Activated B cell treated with CpG ODN at 0.5 μM for 24 hours (primary cell): ENCODE data around the gene HNRNPL. TPM values are rescaled to one million over a fixed set of nuclear protein-coding genes. Genes with fewer than 3 reads are reported as not detected.
"Not testable (repeated sequence)": the region's sequence is repeated elsewhere in the genome, so short reads cannot be mapped to it uniquely, and the experiment has no call there.

Experiments
- ATAC-seq: fragments of 200-7000 bp; cut with Tn5 transposase; one replicate; pipeline ENCODE4 v1.10.0; 2021; ENCODE audit warnings: low read depth, mild to moderate bottlenecking, moderate library complexity
- CTCF ChIA-PET: fragments of 350-600 bp; sonication (Branson Sonifier 250); formaldehyde crosslinking; loops from one replicate; lab custom pipeline; 2021; ENCODE audit warnings: antibody characterized with exemption; lab: Charles Lee
- POLR2A ChIA-PET: fragments of 350-600 bp; sonication (Branson Sonifier 250); formaldehyde crosslinking; loops from one replicate; lab custom pipeline; 2021; ENCODE audit warnings: antibody characterized with exemption; lab: Charles Lee
- DNase-seq: peaks from one replicate; pipeline ENCODE4 v3.0.0; 2022
- H3K27ac Mint-ChIP-seq: one replicate; pipeline ENCODE4 v1.8.0; 2020; ENCODE audit warnings: mixed read lengths
- H3K27me3 Mint-ChIP-seq: one replicate; pipeline ENCODE4 v1.8.0; 2021; ENCODE audit warnings: mixed read lengths
- H3K36me3 Mint-ChIP-seq: one replicate; pipeline ENCODE4 v1.8.0; 2021; ENCODE audit warnings: low read depth, mixed read lengths
- H3K4me1 Mint-ChIP-seq: one replicate; pipeline ENCODE4 v1.8.0; 2021; ENCODE audit warnings: mixed read lengths
- H3K4me3 Mint-ChIP-seq: one replicate; pipeline ENCODE4 v1.8.0; 2020; ENCODE audit warnings: mild to moderate bottlenecking, mixed read lengths
- H3K9me3 Mint-ChIP-seq: one replicate; pipeline ENCODE4 v1.8.0; 2020; ENCODE audit warnings: mixed read lengths
- intact Hi-C: fragments of 100-400 bp; cut with micrococcal nuclease; formaldehyde crosslinking; loops from one replicate; pipeline ENCODE4 v1.15.1; 2024
- total RNA-seq: library from RNA; stranded (reverse); gene quantifications from 2 replicates; pipeline ENCODE4 v1.2.3, GENCODE V29; 2022
- TF ChIP-seq, protein P1 (sequence below): fragments of 200-600 bp; IDR thresholded peaks from one replicate; pipeline ENCODE4 v1.8.0; 2022; ENCODE audit warnings: antibody characterized with exemption, mild to moderate bottlenecking

The HNRNPL gene
- total RNA-seq, 1 donor from 2014 or later: 546 TPM

DNA sequence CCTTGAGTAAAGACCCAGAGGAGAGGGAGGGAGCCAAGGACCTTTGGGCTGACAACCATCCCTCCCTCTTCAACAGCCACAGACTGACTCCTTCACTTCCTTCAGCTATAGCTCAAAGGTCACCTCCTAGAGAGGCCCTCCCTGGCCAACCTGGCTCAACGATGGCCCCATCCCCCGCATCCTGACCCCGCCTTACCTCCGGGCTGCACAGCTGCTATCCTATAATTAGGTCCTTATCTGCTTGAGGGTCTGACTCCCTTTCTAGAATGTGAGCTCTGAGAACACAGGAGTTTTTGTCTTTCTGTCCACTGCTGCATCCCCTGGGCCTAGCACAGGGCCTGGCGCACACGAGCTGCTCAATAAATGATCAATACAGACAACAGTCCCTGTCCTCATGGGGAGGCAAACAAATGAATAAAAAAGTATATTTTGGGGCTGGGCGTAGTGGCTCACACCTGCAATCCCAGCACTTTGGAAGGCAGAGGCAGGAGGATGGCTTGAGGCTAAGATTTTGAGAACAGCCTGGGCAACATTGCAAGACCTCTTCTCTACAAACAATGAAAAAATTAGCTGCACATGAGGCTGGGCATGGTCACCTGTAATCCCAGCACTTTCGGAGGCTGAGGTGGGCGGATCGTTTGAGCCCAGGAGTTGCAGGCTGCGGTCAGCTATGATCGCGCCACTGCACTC is 30.4 kb downstream of the HNRNPL start:
- H3K27me3 Mint-ChIP-seq: no peaks in the 10 kb centered on the region
- TF ChIP-seq, protein P1, sequence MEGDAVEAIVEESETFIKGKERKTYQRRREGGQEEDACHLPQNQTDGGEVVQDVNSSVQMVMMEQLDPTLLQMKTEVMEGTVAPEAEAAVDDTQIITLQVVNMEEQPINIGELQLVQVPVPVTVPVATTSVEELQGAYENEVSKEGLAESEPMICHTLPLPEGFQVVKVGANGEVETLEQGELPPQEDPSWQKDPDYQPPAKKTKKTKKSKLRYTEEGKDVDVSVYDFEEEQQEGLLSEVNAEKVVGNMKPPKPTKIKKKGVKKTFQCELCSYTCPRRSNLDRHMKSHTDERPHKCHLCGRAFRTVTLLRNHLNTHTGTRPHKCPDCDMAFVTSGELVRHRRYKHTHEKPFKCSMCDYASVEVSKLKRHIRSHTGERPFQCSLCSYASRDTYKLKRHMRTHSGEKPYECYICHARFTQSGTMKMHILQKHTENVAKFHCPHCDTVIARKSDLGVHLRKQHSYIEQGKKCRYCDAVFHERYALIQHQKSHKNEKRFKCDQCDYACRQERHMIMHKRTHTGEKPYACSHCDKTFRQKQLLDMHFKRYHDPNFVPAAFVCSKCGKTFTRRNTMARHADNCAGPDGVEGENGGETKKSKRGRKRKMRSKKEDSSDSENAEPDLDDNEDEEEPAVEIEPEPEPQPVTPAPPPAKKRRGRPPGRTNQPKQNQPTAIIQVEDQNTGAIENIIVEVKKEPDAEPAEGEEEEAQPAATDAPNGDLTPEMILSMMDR: no peak
- H3K27ac Mint-ChIP-seq: no peak overlapping the region
- H3K36me3 Mint-ChIP-seq: peaks cover 72% of the 10 kb centered on the region
- ChIA-PET CTCF (no interaction called here), POLR2A (no interaction called here)
- no peak for DNase-seq
- no peaks in the 10 kb centered on the region for H3K9me3 Mint-ChIP-seq
- no peak for ATAC-seq
- intact Hi-C loops: no loop called here
- H3K4me3 Mint-ChIP-seq: no peak overlapping the region
- H3K4me1 Mint-ChIP-seq: peaks cover 6% of the 10 kb centered on the region

DNA sequence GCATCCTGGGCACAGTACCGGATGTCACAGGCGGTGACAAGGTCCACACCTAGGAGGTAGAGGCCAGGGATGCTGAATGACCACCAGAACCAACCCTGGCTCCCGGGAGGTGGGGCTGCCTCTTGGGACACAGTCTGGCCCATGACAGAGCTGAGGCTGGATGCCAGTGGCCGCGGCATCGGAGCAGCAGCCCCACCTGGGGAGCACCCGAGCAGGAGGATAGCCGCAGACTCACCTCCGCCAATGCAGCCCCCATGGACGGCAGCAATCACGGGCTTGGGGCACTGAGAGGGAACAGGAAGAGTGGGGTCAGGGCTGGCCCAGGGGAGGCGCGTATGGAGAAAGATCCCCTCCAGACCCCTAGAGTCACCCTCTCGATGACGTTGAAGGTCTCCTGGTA is 32.7 kb downstream of the HNRNPL start:
- Mint-ChIP-seq H3K9me3 (no peaks in the 10 kb centered on the region), H3K4me3 (no peak overlapping the region), H3K36me3 (peaks cover 55% of the 10 kb centered on the region), H3K4me1 (peaks cover 6% of the 10 kb centered on the region), H3K27ac (no peak overlapping the region), H3K27me3 (no peaks in the 10 kb centered on the region)
- intact Hi-C loops: no loop called here
- no peak for DNase-seq
- POLR2A ChIA-PET: no interaction called here
- CTCF ChIA-PET: no interaction called here
- ATAC-seq: no peak
- TF ChIP-seq, protein P1: no peak

DNA sequence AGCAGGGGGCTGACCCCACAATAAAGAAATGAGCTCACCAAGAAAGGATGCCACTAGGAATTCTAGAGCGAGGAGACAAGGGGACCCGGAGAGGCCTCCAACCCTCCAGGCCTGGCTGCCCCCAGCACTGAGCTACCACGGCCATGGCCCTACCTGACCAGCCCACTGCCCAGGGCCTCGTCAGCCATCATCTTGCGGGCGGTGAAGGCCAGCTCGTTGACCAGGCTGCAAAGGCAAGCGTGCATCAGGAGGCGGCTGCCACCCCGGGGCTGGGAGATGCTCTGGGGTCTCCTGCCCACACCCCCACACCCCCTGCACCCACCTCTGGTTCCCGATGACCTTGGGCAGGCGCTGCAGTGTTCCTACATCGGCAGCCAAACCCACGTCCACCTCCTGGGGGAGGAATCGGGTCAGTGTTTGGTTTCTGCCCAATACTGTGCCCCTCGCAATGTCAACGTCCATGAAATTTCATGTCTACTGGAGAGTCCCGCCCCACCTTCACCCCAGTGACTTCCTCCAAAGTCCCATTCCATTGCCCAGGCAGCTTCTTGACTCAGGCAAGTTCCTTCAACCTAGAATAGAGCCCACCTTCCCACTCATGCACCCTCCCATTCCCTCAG is 33.5 kb downstream of the HNRNPL start:
- no peak overlapping the region for H3K4me3 Mint-ChIP-seq
- TF ChIP-seq, protein P1: no peak
- ATAC-seq: no peak
- ChIA-PET CTCF (no interaction called here), POLR2A (no interaction called here)
- H3K9me3 Mint-ChIP-seq: no peaks in the 10 kb centered on the region
- intact Hi-C loops: no loop called here
- no peak overlapping the region for H3K27ac Mint-ChIP-seq
- no peaks in the 10 kb centered on the region for H3K27me3 Mint-ChIP-seq
- peaks cover 51% of the 10 kb centered on the region for H3K36me3 Mint-ChIP-seq
- peaks cover 6% of the 10 kb centered on the region for H3K4me1 Mint-ChIP-seq
- no peak for DNase-seq

DNA sequence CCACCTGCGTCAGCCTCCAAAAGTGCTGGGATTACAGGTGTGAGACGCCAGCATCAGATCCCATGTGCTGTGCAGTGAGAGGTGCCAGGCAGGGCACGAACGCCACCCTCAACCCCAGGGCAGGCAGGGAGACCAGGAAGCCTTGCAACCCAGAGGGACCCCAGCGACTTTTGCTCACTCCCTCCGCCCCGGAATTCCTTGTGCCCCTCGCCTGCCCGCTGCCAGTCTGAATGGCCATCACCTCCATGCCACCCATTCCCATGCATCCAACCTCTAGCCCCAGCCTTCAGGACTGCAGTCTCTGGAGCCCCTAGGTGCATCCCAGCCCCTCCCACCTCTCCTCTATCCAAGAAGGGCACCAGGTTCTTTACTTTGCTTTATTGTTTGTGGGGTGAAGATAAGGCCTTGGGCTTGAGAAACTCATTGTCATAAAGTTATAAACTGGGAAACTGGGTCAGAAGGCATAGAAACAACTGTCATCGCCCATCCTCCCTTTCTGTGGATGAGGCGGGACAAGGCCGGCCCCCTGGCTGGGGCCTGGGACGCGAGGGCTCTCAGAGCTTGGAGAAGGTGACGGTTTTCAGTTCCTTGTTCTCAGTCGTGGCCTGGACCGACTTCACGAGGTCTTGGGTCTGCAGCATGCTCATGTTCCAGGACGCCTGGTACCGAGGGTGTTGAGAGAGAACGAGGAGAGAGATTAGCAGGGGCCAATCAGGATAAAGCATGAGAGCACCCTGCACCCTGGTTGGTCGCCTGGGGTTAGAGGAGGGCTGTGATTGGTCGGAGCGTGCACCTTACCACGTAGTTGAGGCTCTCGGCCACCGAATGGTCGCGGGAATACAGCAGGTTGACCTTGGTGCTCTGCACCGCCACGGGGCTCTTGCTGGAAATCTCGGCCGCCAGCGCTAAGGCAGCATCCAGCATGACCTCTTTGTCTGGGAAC is 34.5 kb downstream of the HNRNPL start:
- Mint-ChIP-seq H3K4me1 (no peaks in the 10 kb centered on the region), H3K27me3 (no peaks in the 10 kb centered on the region), H3K36me3 (peaks cover 42% of the 10 kb centered on the region), H3K4me3 (no peak overlapping the region), H3K9me3 (no peaks in the 10 kb centered on the region), H3K27ac (no peak overlapping the region)
- POLR2A ChIA-PET: interaction anchor here (1.0 kb wide), 1 partner anchor 27 kb away, joined by 3 read pairs; no protein-coding TSS in a partner anchor
- CTCF ChIA-PET: no interaction called here
- intact Hi-C loops: no loop called here
- ATAC-seq (no peak), DNase-seq (no peak)
- TF ChIP-seq, protein P1: no peak

DNA sequence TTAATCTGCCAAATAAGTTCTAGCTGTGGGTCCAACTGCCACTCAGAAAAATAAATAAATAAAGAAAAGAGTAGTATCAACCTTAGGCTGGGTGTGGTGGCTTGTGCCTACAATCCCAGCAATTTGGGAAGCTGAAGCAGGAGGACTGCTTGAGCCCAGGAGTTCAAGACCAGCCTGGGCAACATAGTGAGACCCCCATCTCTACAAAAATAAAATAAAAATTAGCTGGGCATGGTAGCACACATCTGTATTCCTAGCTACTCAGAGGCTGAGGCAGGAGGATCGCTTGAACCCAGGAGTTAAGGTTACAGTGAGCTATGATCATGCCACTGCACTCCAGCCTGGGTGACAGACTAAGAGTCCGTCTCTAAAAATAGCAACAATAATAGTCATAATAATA is 35.9 kb downstream of the HNRNPL start:
- intact Hi-C loops: not testable (repeated sequence)

More for the DNA sequence above, 35.9 kb downstream of the HNRNPL start:
- not testable (repeated sequence) for H3K27me3 Mint-ChIP-seq, H3K27ac Mint-ChIP-seq, H3K4me3 Mint-ChIP-seq, H3K9me3 Mint-ChIP-seq, DNase-seq, H3K4me1 Mint-ChIP-seq, ATAC-seq
- ChIA-PET POLR2A (interaction anchor here (1.0 kb wide), 1 partner anchor 28 kb away, joined by 3 read pairs; no protein-coding TSS in a partner anchor), CTCF (interaction anchor here (0.7 kb wide), 1 partner anchor 56 kb away, joined by 3 read pairs; no protein-coding TSS in a partner anchor)
- peaks cover 42% of the 10 kb centered on the region for H3K36me3 Mint-ChIP-seq
